Activated CD4-positive, alpha-beta T cell treated with anti-CD3 and anti-CD28 coated beads for 36 hours (primary cell): Measurements from ENCODE around the gene TADA2B. TPM values are rescaled to one million over a fixed set of nuclear protein-coding genes. Genes with fewer than 3 reads are reported as not detected.

Experiments
- ATAC-seq: fragments of 200-7000 bp; cut with Tn5 transposase; one replicate; pipeline ENCODE4 v1.10.0; 2021; ENCODE audit warnings: mild to moderate bottlenecking, moderate library complexity
- CTCF ChIA-PET: fragments of 350-600 bp; sonication (Branson Sonifier 250); formaldehyde crosslinking; loops from one replicate; lab custom pipeline; 2021; ENCODE audit warnings: antibody characterized with exemption; lab: Charles Lee
- POLR2A ChIA-PET: fragments of 350-600 bp; sonication (Branson Sonifier 250); formaldehyde crosslinking; loops from one replicate; lab custom pipeline; 2021; ENCODE audit warnings: antibody characterized with exemption, inconsistent platforms; lab: Charles Lee
- DNase-seq: peaks from one replicate; pipeline ENCODE4 v3.0.0-alpha.2; 2020
- H3K27ac Mint-ChIP-seq: one replicate; pipeline ENCODE4 v1.8.0; 2021; ENCODE audit warnings: mixed read lengths
- H3K27me3 Mint-ChIP-seq: one replicate; pipeline ENCODE4 v1.8.0; 2021; ENCODE audit warnings: mixed read lengths
- H3K36me3 Mint-ChIP-seq: one replicate; pipeline ENCODE4 v1.8.0; 2021; ENCODE audit warnings: low read depth, mixed read lengths
- H3K4me1 Mint-ChIP-seq: one replicate; pipeline ENCODE4 v1.8.0; 2021; ENCODE audit warnings: mixed read lengths
- H3K4me3 Mint-ChIP-seq: one replicate; pipeline ENCODE4 v1.8.0; 2021; ENCODE audit warnings: mild to moderate bottlenecking, moderate library complexity, mixed read lengths
- H3K9me3 Mint-ChIP-seq: one replicate; pipeline ENCODE4 v1.8.0; 2021; ENCODE audit warnings: low read depth, mixed read lengths
- intact Hi-C, 2 experiments: fragments of 100-400 bp; cut with DNase I in 1 of 2; cut with micrococcal nuclease in 1 of 2; formaldehyde crosslinking; loops; one replicate each; pipeline versions ENCODE4 v1.14.2 to v1.15.1; 2022 to 2024; cut with DNase I, micrococcal nuclease
- total RNA-seq, 2 experiments: library from RNA; stranded (reverse); gene quantifications; one replicate each; pipeline ENCODE4 v1.2.3, GENCODE V29; 2021

The TADA2B gene
- total RNA-seq, 2 experiments from 2014 or later, result 9.0 to 10.6 TPM

DNA sequence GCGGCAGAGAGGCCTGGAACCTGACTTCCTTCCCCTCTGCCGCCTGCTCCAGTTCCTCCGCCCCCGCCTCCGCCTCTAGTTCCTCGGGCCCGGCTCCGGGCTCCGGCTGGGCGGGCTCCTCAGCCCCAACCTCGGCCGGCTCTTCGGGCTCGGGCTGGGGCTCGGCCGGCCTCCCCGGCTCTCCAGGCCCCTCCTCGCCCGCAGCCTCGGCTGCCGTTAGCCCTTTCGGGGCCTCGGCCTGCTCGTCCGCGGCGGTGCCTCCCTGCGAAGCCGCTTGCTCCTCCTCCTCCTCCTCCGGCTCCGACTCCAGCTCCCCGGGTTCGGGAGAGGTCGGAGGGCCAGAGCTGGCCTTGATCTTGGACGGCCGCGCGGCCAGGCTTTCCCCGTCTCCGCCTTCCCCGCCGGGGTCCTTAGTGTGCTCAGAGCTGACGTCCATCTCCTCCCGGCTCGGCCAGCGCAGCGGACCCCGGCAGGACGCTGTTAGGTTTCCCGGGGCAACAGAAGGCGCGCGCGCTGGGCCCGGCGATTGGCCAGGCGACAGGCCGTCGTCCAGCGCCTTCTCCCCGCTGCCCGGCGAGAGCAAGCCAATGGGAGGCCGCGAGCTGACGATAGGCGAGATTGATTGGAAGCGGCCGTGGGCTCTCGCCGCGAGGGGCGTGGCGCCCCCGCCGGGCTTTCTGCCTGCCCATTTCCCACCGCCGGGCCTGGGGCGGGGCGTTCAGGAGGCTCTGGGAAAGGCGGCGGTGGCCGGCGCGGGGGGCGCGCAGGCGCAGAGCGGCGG lies 479 bp upstream of the TADA2B start:
- peak; percentile 87 for ATAC-seq
- H3K4me1 Mint-ChIP-seq, result peaks cover 46% of the 10 kb centered on the region
- ChIA-PET POLR2A (interaction anchor here (0.8 to 2.6 kb wide), 3 partner anchors 25 to 134 kb away, joined by 3 to 12 read pairs (median 3); partner anchors contain the start of gene GRPEL1), CTCF (interaction anchor here (0.8 to 8.9 kb wide), 15 partner anchors 10 to 368 kb away, joined by 3 to 126 read pairs (median 4); partner anchors contain the start of gene GRPEL1)
- no peaks in the 10 kb centered on the region for H3K9me3 Mint-ChIP-seq
- peak overlapping the region; percentile 84 for H3K4me3 Mint-ChIP-seq
- H3K36me3 Mint-ChIP-seq, result no peaks in the 10 kb centered on the region
- H3K27ac Mint-ChIP-seq, result peak overlapping the region; percentile 77
- peak; percentile 95 for DNase-seq
- H3K27me3 Mint-ChIP-seq, result peaks cover 3% of the 10 kb centered on the region
- intact Hi-C loops, result loop anchor here (1.0 to 10.0 kb wide), 11 partner anchors 26 to 402 kb away; partner anchors contain the start of genes BLOC1S4 (in 1 of the 2), GRPEL1 (in 1 of the 2), KIAA0232 (in 1 of the 2) and MRFAP1 (in 1 of the 2)

DNA sequence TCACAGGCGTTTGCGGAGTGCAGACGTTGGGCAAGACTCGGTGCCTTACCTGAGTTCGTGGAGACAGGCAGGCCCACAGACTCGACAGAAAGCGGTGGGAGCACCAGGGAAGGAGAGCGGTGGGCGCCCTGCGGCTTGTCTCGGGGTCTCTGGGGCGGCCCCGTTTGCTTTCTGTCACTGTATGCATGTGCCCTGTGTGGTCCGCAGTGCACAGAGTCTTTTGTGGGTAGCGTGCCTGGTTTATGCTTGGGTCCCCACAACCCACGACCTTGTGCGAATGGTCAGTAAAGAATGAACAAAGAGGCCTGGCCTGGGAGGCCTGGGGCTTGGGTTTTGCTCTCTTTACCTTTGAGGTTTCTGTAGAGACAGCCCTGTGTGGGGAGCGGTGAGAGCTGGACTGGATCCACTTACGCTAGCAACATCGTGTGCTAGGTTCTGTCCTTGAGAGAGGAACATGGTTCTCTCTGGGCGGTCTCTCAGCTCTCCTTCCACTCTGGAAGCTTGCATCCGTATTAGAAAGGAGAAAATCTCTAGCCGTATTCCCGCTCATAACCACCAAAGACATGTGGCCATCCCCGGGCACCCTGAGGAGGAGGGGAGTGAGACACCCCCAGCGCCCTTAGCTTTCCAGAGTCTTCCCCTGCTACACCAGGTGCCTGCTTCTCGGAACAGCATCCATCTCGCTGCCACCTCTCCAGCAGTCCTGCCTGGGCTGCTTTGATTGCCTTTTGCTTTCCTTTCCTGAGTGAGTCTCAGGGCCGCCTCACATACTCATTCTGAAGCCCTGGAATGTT lies 1.2 kb downstream of the TADA2B start:
- ChIA-PET CTCF (interaction anchor here (0.5 to 8.9 kb wide), 12 partner anchors 8 to 338 kb away, joined by 3 to 126 read pairs (median 4); partner anchors contain the start of gene GRPEL1), POLR2A (interaction anchor here (0.6 to 2.6 kb wide), 2 partner anchors 10 to 24 kb away, joined by 3 to 12 read pairs; partner anchors contain the start of gene GRPEL1)
- H3K27ac Mint-ChIP-seq, result peak overlapping the region; percentile 67
- no peaks in the 10 kb centered on the region for H3K9me3 Mint-ChIP-seq
- H3K4me1 Mint-ChIP-seq, result peaks cover 52% of the 10 kb centered on the region
- H3K4me3 Mint-ChIP-seq, result peak overlapping the region; percentile 86
- peaks cover 3% of the 10 kb centered on the region for H3K27me3 Mint-ChIP-seq
- intact Hi-C loops, result loop anchor here in 1 of 2 experiments (1.0 to 10.0 kb wide), 2 partner anchors 24 to 130 kb away; partner anchors contain the start of gene GRPEL1
- DNase-seq (no peak), ATAC-seq (no peak)
- H3K36me3 Mint-ChIP-seq, result peaks cover 4% of the 10 kb centered on the region

DNA sequence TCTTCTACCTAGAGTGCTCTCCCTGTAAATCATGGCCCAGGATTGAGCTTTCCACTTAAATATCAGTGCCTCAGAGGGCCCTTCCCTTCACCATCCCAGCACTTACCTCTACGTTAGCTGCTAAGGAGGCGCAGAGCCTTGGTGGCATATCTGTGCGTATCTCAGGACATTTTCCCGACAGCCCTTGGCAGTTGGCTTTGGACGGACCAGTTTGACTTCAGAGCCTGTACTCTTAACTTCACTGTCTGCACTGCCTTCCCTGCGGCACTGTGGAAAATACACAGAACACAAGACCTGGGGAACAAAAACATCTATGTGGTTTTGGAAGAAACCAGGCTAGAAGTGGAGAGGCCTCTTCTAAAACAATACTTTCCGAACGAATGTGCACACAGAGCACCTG lies 2.4 kb downstream of the TADA2B start:
- Mint-ChIP-seq H3K27ac (peak overlapping the region; percentile 73), H3K4me3 (peak overlapping the region; percentile 86), H3K4me1 (peaks cover 54% of the 10 kb centered on the region), H3K27me3 (peaks cover 3% of the 10 kb centered on the region), H3K36me3 (peaks cover 4% of the 10 kb centered on the region), H3K9me3 (no peaks in the 10 kb centered on the region)
- no peak for DNase-seq
- intact Hi-C loops, result loop anchor here in 1 of 2 experiments (10.0 kb wide), 1 partner anchor 131 kb away; no protein-coding TSS in a partner anchor
- ChIA-PET CTCF (interaction anchor here (1.0 to 8.9 kb wide), 5 partner anchors 11 to 56 kb away, joined by 3 to 126 read pairs (median 3); partner anchors contain the start of gene GRPEL1), POLR2A (interaction anchor here (0.6 kb wide), 2 partner anchors 13 to 22 kb away, joined by 5 to 16 read pairs; no protein-coding TSS in a partner anchor)
- ATAC-seq, result no peak

DNA sequence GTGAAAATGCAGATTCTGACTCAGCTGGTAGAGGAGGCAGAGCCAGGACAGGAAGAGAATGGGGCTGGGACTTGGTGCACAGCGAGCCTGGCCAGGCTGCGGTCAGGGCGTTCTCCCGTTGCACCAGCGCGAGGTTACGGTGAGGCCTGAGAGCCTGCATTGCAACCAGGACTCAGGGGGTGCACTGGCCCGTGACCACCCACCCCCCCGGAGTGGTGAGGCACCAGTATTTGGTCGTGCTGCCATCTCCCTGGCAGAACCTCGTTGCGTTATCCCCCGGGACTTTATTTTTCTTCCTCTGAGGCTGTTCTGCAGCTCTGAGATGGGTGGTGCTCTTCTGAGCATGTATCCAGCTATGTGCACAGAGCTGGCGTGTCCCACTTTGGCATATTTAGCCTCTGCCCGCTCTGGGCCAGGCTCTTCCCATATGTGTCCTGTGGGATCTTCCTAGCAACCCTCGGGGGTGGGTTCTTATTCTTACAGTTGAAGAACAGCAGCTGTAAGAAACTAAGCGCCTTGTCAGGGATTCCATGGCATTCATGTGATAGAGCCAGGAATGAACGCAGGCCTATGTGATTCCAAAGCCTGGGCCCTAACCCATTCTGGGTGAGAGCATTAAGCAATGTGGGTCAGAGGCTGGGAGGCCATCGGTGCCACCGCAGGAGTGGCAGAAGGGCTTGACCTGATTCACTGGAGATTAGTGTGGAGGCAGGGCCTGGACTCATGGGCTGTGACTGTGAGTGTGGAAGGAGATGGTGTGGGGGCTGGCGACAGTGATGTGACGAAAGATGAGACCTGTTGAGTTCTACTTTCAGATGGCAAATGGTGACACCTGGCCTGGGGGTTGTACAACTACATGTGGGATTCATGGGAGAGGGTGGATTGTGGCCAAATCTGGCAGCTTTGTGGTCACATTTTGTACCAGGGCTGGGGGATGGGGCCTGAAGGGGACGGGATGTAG lies 3.1 kb downstream of the TADA2B start:
- CTCF ChIA-PET, result interaction anchor here (1.0 to 8.9 kb wide), 5 partner anchors 10 to 56 kb away, joined by 3 to 126 read pairs (median 3); partner anchors contain the start of gene GRPEL1
- Mint-ChIP-seq H3K36me3 (peaks cover 4% of the 10 kb centered on the region), H3K27me3 (peaks cover 3% of the 10 kb centered on the region), H3K9me3 (no peaks in the 10 kb centered on the region), H3K4me1 (peaks cover 57% of the 10 kb centered on the region), H3K27ac (peak overlapping the region; percentile 77), H3K4me3 (no peak overlapping the region)
- DNase-seq (peak; percentile 33), ATAC-seq (no peak)
- POLR2A ChIA-PET, result interaction anchor here (0.6 kb wide), 2 partner anchors 12 to 21 kb away, joined by 5 to 16 read pairs; no protein-coding TSS in a partner anchor
- intact Hi-C loops, result loop anchor here in 1 of 2 experiments (10.0 kb wide), 1 partner anchor 131 kb away; no protein-coding TSS in a partner anchor

DNA sequence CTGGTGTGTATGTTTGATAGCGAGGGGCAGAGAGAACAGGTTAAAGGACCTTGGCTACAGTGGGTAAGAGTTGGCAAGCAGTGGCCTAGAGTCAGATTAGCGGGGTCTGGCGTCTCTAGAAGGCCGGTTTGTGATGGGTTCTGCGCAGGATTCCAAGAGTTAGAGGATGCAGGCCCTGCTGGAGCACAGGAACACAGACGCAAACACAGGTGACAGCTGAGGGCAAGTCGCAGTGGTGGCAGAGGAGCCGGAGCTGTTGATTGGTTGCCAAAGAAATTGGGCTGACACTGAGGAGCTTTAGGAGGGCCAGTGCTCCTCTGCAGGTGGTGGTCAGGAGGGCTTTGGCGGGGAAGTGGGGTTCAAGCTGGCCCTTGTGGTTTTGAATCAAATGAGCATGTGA lies 3.8 kb downstream of the TADA2B start:
- Mint-ChIP-seq H3K9me3 (no peaks in the 10 kb centered on the region), H3K36me3 (peaks cover 4% of the 10 kb centered on the region), H3K27me3 (no peaks in the 10 kb centered on the region), H3K4me1 (peaks cover 52% of the 10 kb centered on the region), H3K27ac (peak overlapping the region; percentile 77), H3K4me3 (no peak overlapping the region)
- ChIA-PET POLR2A (no interaction called here), CTCF (interaction anchor here (8.9 kb wide), 1 partner anchor 22 kb away, joined by 126 read pairs; the partner anchor contains the start of gene GRPEL1)
- no peak for ATAC-seq
- intact Hi-C loops, result loop anchor here in 1 of 2 experiments (10.0 kb wide), 1 partner anchor 132 kb away; no protein-coding TSS in a partner anchor
- no peak for DNase-seq

DNA sequence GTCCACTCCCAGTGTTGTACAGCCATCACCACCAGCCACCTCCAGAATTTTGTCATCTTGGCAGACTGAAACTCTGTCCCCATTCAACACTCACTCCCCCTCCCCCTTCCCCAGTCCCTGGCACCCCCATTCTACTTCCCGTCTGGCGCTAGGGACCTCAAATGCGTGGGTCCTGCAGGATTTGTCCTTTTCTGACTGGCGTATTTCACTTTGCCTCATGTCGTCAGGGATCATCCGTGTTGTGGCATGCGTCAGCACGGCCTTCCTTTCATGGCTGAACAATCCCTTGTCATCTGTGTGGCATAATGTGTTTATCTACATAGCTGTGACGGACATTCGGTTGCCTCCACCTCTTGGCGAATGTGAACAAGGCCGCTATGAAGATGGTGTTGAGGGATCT lies 5.5 kb downstream of the TADA2B start:
- CTCF ChIA-PET, result interaction anchor here (8.9 kb wide), 1 partner anchor 20 kb away, joined by 126 read pairs; the partner anchor contains the start of gene GRPEL1
- H3K9me3 Mint-ChIP-seq, result no peaks in the 10 kb centered on the region
- H3K4me1 Mint-ChIP-seq, result peaks cover 60% of the 10 kb centered on the region
- H3K27me3 Mint-ChIP-seq, result no peaks in the 10 kb centered on the region
- peaks cover 4% of the 10 kb centered on the region for H3K36me3 Mint-ChIP-seq
- H3K4me3 Mint-ChIP-seq, result no peak overlapping the region
- intact Hi-C loops, result loop anchor here in 1 of 2 experiments (10.0 kb wide), 1 partner anchor 134 kb away; no protein-coding TSS in a partner anchor
- H3K27ac Mint-ChIP-seq, result peak overlapping the region; percentile 12
- ATAC-seq, result no peak
- DNase-seq, result no peak
- POLR2A ChIA-PET, result no interaction called here

DNA sequence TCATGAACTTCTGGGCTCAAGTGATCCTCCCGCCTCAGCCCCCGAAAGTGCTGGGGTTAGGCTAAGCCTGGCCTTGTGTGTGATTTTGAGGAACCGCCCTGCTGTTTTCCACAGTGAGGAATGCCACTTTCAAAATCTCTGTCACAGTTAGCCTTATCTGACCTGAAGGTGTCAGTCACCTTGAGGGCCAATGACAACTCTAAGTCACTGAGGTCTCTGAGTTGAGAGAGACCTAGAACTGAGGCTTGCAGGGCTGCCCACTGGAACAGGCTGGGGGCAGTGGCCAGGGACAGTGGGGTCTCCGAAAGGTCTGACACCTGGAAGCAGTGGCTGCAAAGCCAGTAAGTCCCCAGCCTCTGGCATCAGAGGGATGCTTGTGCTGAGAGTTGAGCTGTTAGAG lies 6.1 kb downstream of the TADA2B start:
- ChIA-PET POLR2A (no interaction called here), CTCF (interaction anchor here (2.2 kb wide), 1 partner anchor 18 kb away, joined by 6 read pairs; the partner anchor contains the start of gene GRPEL1)
- no peak overlapping the region for H3K4me3 Mint-ChIP-seq
- H3K27ac Mint-ChIP-seq, result no peak overlapping the region
- H3K9me3 Mint-ChIP-seq, result no peaks in the 10 kb centered on the region
- peaks cover 59% of the 10 kb centered on the region for H3K4me1 Mint-ChIP-seq
- no peaks in the 10 kb centered on the region for H3K27me3 Mint-ChIP-seq
- H3K36me3 Mint-ChIP-seq, result peaks cover 11% of the 10 kb centered on the region
- intact Hi-C loops, result loop anchor here in 1 of 2 experiments (10.0 kb wide), 1 partner anchor 134 kb away; no protein-coding TSS in a partner anchor
- no peak for ATAC-seq
- no peak for DNase-seq

DNA sequence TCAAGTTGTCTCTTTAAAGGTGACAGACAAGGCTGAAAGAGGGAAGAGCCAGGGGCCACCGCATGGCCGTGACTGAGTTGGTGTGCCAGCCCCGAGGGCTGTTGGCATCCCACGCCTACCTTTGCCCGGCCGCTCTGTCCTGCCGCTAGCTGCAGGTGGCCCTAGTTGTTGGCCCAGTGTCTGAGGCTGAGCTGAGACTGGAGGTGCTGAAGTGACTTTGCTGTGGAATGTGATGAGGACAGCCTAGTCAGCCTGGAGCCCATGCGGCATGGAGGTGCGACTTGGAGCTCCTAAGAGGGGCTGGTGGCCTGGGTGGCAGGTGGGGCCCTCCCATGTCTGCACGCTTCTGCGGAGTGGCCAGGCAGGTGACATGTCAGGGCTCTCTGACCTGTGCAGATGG lies 6.6 kb downstream of the TADA2B start:
- Mint-ChIP-seq H3K4me3 (no peak overlapping the region), H3K4me1 (peaks cover 55% of the 10 kb centered on the region), H3K36me3 (peaks cover 13% of the 10 kb centered on the region), H3K27me3 (no peaks in the 10 kb centered on the region), H3K9me3 (no peaks in the 10 kb centered on the region), H3K27ac (no peak overlapping the region)
- intact Hi-C loops, result loop anchor here in 1 of 2 experiments (10.0 kb wide), 1 partner anchor 135 kb away; no protein-coding TSS in a partner anchor
- ATAC-seq, result no peak
- CTCF ChIA-PET, result interaction anchor here (2.2 kb wide), 1 partner anchor 18 kb away, joined by 6 read pairs; the partner anchor contains the start of gene GRPEL1
- DNase-seq, result no peak
- POLR2A ChIA-PET, result no interaction called here

DNA sequence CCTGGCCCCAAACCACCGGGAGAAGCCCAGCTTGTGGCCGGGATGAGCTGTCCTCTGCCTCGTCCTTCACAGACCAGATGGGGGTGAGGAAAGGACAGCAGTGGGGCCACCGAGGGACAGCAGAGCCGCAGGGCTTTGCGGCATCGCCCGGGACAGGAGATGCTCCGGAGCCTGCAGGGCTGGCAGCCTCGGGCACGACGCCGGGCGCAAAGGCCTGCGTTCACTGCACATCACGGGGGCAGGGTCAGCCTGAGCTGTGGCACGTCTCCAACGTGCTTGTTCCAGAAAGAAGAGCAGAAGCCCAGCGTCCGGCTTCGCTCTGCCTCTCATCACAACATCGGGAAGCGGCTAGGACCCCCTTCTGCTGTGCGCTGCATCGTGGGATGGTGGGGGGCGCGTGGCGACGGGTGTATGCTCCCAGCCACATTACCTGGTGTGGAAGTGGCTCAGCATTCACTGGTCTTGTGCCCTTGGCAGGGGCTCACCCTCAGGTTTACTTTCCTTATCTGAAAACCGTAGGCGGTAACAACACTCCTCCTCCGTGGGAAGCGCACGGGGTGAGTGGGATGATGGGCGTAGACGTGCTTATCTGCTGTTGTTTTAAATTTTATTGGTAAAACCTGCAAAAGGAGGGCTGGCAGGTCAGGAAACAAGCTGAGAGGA lies 7.4 kb downstream of the TADA2B start:
- DNase-seq (no peak), ATAC-seq (no peak)
- Mint-ChIP-seq H3K27ac (no peak overlapping the region), H3K4me3 (no peak overlapping the region), H3K36me3 (peaks cover 13% of the 10 kb centered on the region), H3K27me3 (no peaks in the 10 kb centered on the region), H3K4me1 (peaks cover 46% of the 10 kb centered on the region), H3K9me3 (no peaks in the 10 kb centered on the region)
- POLR2A ChIA-PET, result no interaction called here
- CTCF ChIA-PET, result interaction anchor here (0.6 to 2.2 kb wide), 3 partner anchors 12 to 470 kb away, joined by 4 to 6 read pairs (median 6); partner anchors contain the start of gene GRPEL1
- intact Hi-C loops, result no loop called here
